Glutamatergic neuron (in vitro differentiated cells): ENCODE results near the gene VSIG10L2. TPM values are rescaled to one million over a fixed set of nuclear protein-coding genes. Genes with fewer than 3 reads are reported as not detected.

Source experiments
- DNase-seq: peaks from one replicate; pipeline ENCODE4 v3.0.0; 2022
- H3K27ac Mint-ChIP-seq: one replicate; pipeline ENCODE4 v1.8.0; 2020; ENCODE audit warnings: mild to moderate bottlenecking, mixed read lengths, inconsistent platforms; ENCODE audit not compliant: unreplicated experiment
- H3K27me3 Mint-ChIP-seq: one replicate; pipeline ENCODE4 v1.8.0; 2020; ENCODE audit warnings: mild to moderate bottlenecking, moderate library complexity, mixed read lengths, inconsistent platforms; ENCODE audit not compliant: unreplicated experiment
- H3K36me3 Mint-ChIP-seq: one replicate; pipeline ENCODE4 v1.8.0; 2020; ENCODE audit warnings: mild to moderate bottlenecking, mixed read lengths, inconsistent platforms; ENCODE audit not compliant: unreplicated experiment
- H3K4me1 Mint-ChIP-seq: one replicate; pipeline ENCODE4 v1.8.0; 2020; ENCODE audit warnings: mild to moderate bottlenecking, low read depth, mixed read lengths, inconsistent platforms; ENCODE audit not compliant: unreplicated experiment
- H3K4me3 Mint-ChIP-seq: one replicate; pipeline ENCODE4 v1.8.0; 2020; ENCODE audit warnings: mild to moderate bottlenecking, mixed read lengths, inconsistent platforms; ENCODE audit not compliant: unreplicated experiment
- H3K9me3 Mint-ChIP-seq: one replicate; pipeline ENCODE4 v1.8.0; 2020; ENCODE audit warnings: mild to moderate bottlenecking, moderate library complexity, mixed read lengths, inconsistent platforms; ENCODE audit not compliant: unreplicated experiment
- total RNA-seq: library from RNA; stranded (reverse); fragmentation: NEBNext Ultra II Directional; extraction: Animal tissue kit (Norgen Biotek cat#: 25700); gene quantifications from one replicate; pipeline ENCODE4 v1.2.1, GENCODE V29; 2021; ENCODE audit not compliant: unreplicated experiment
- TF ChIP-seq, protein P1 (sequence below): fragments of 200-600 bp; sonication (generic); IDR thresholded peaks from one replicate; pipeline ENCODE4 v1.5.0; 2021; ENCODE audit not compliant: partially characterized antibody, unreplicated experiment

Gene VSIG10L2
- total RNA-seq, 1 donor from 2014 or later: not detected

- Mint-ChIP-seq H3K4me3 (no peak overlapping the region), H3K36me3 (no peaks in the 10 kb centered on the region), H3K4me1 (peaks cover 24% of the 10 kb centered on the region)
These were observed 2.0 kb upstream of the VSIG10L2 start for GRCh38 chr11:125943661-125944349.

DNA sequence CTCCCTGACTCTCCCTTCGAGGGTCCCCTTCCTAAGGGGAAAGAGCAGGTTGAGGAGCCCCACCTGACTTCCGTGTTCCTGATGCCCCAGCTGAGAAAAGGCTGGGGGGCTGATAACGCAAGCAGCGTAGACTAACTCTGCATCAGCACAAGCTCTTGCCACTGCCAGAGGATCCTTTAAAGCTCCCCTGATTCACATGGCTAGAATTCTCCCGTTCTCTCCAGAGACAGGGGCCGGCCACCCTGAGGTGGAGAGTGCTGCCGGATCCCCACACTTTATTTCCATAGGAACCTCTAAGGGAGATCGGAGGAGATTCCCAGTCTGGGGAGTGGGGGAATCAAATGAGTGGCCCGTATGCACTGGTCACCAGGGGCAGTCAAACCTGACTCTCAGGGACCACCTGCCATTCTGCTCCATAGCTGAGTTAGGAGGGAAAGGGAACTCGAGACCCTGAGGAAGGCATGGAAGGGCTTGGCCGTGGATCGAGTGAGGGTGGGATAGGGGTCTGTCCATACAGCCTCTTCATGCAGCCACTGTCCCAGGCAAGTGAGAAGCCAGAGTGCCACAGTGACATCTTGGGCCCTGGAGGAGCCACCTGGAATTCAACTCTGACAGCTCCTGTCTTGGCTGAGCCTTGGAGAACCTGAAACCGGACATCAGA is 1.4 kb upstream of the VSIG10L2 start:
- TF ChIP-seq, protein P1, sequence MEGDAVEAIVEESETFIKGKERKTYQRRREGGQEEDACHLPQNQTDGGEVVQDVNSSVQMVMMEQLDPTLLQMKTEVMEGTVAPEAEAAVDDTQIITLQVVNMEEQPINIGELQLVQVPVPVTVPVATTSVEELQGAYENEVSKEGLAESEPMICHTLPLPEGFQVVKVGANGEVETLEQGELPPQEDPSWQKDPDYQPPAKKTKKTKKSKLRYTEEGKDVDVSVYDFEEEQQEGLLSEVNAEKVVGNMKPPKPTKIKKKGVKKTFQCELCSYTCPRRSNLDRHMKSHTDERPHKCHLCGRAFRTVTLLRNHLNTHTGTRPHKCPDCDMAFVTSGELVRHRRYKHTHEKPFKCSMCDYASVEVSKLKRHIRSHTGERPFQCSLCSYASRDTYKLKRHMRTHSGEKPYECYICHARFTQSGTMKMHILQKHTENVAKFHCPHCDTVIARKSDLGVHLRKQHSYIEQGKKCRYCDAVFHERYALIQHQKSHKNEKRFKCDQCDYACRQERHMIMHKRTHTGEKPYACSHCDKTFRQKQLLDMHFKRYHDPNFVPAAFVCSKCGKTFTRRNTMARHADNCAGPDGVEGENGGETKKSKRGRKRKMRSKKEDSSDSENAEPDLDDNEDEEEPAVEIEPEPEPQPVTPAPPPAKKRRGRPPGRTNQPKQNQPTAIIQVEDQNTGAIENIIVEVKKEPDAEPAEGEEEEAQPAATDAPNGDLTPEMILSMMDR: no peak
- Mint-ChIP-seq H3K36me3 (peaks cover 4% of the 10 kb centered on the region), H3K9me3 (peaks cover 12% of the 10 kb centered on the region), H3K4me3 (no peak overlapping the region), H3K4me1 (peaks cover 20% of the 10 kb centered on the region), H3K27me3 (peaks cover 17% of the 10 kb centered on the region), H3K27ac (no peak overlapping the region)
- DNase-seq: no peak

More at GRCh38 chr11:125943661-125944349, 2.0 kb upstream of the VSIG10L2 start:
- H3K27ac Mint-ChIP-seq: no peak overlapping the region
- H3K27me3 Mint-ChIP-seq: peaks cover 13% of the 10 kb centered on the region
- no peak for DNase-seq
- peaks cover 11% of the 10 kb centered on the region for H3K9me3 Mint-ChIP-seq
- TF ChIP-seq, protein P1: no peak

GRCh38 chr11:125945011-125945796 is 640 bp upstream of the VSIG10L2 start:
- DNase-seq: no peak
- Mint-ChIP-seq H3K9me3 (peaks cover 12% of the 10 kb centered on the region), H3K36me3 (peaks cover 4% of the 10 kb centered on the region), H3K27me3 (peaks cover 17% of the 10 kb centered on the region), H3K4me1 (peaks cover 20% of the 10 kb centered on the region), H3K27ac (no peak overlapping the region), H3K4me3 (no peak overlapping the region)
- TF ChIP-seq, protein P1: no peak

DNA sequence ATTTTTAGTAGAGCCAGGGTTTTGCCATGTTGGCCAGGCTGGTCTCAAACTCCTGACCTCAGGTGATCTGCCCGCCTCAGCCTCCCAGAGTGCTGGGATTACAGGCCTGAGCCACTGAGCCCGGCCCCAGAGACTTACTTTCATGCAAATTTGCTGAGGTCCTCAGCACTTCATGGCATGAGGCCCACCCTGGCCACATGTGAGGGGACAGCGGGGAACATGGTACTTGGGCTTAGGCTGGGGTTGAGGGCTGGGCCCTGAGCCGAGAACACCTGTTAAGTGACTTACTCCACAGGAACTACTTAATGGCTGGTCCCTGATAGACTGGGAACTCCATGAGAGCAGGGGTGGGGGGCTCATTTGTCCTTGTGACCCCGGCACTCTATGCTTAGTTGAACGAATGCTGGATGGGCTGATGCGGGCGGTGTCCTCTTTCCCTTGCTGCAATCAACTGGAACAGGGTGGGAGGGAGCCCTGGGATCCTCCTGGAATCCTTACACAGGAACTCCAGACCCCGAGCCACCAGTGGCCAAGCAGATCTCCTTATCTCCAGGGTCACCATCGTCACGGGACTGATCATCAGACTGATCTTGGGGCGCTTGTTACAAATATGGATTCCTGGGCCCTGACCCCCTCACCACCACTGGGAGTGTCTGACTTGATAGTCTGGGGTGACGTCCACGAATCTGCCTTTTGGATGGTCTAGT is 1.0 kb downstream of the VSIG10L2 start:
- peaks cover 13% of the 10 kb centered on the region for H3K4me1 Mint-ChIP-seq
- peaks cover 9% of the 10 kb centered on the region for H3K9me3 Mint-ChIP-seq
- TF ChIP-seq, protein P1: no peak
- H3K36me3 Mint-ChIP-seq: peaks cover 4% of the 10 kb centered on the region
- no peak overlapping the region for H3K4me3 Mint-ChIP-seq
- H3K27ac Mint-ChIP-seq: no peak overlapping the region
- H3K27me3 Mint-ChIP-seq: peaks cover 11% of the 10 kb centered on the region
- DNase-seq: no peak
